Measurements from ENCODE around the gene BABAM2.

GRCh38 chr2:28084564-28084963, 194.0 kb downstream of the BABAM2 start:
- no peak for TF ChIP-seq ELF4 (IDR thresholded peaks at IDR 0.05)
- TF ChIP-seq FOXM1 (IDR thresholded peaks at IDR 0.05; ENCODE audit: borderline replicate concordance) = no peak
- no peak for TF ChIP-seq FOXK2 (IDR thresholded peaks at IDR 0.05)
- no peak for TF ChIP-seq HDGF (IDR thresholded peaks at IDR 0.05; ENCODE audit: borderline replicate concordance)
- TF ChIP-seq ZNF384 (IDR thresholded peaks at IDR 0.05) = no peak
- no peak for TF ChIP-seq LEF1 (IDR thresholded peaks at IDR 0.05; ENCODE audit: borderline replicate concordance)
- TF ChIP-seq BHLHE40 (IDR thresholded peaks at IDR 0.05; ENCODE audit: borderline replicate concordance) = no peak

Data from HEK293T (cell line).